ENCODE measurements around the gene SLC24A1.

The SLC24A1 gene

GRCh38 chr15:65595960-65596359, 25.8 kb upstream of the SLC24A1 start:
- no peak for FAIRE-seq
- no peak for DNase-seq (ENCODE audit: insufficient read length, low spot score)
- TF ChIP-seq TAF1 (IDR thresholded peaks at IDR 0.05; ENCODE audit: low read depth, low read length) (no peak), POLR2AphosphoS5 (IDR thresholded peaks at IDR 0.05; ENCODE audit: low read depth, low read length) (no peak), PAX5 (IDR thresholded peaks at IDR 0.05; ENCODE audit: insufficient read depth, low read length, severe bottlenecking) (no peak), POLR2A (IDR thresholded peaks at IDR 0.05; ENCODE audit: low read depth, low read length) (no peak), SPI1 (IDR thresholded peaks at IDR 0.05; ENCODE audit: low read depth, low read length) (no peak), POU2F2 (IDR thresholded peaks at IDR 0.05; ENCODE audit: low read depth, low read length) (no peak)

- FAIRE-seq (no peak), DNase-seq (ENCODE audit: insufficient read length, low spot score) (no peak)
- TF ChIP-seq POLR2AphosphoS5 (IDR thresholded peaks at IDR 0.05; ENCODE audit: low read depth, low read length), result no peak
- TF ChIP-seq POU2F2 (IDR thresholded peaks at IDR 0.05; ENCODE audit: low read depth, low read length), result no peak
- TF ChIP-seq POLR2A (IDR thresholded peaks at IDR 0.05; ENCODE audit: low read depth, low read length), result no peak
- TF ChIP-seq SPI1 (IDR thresholded peaks at IDR 0.05; ENCODE audit: low read depth, low read length), result no peak
- TF ChIP-seq PAX5 (IDR thresholded peaks at IDR 0.05; ENCODE audit: insufficient read depth, low read length, severe bottlenecking), result no peak
- no peak for TF ChIP-seq TAF1 (IDR thresholded peaks at IDR 0.05; ENCODE audit: low read depth, low read length)
These were observed 23.3 kb upstream of the SLC24A1 start for GRCh38 chr15:65598468-65598867.

- no peak for FAIRE-seq
- no peak for TF ChIP-seq POU2F2 (IDR thresholded peaks at IDR 0.05; ENCODE audit: low read depth, low read length)
- TF ChIP-seq TAF1 (IDR thresholded peaks at IDR 0.05; ENCODE audit: low read depth, low read length), result no peak
- TF ChIP-seq POLR2AphosphoS5 (IDR thresholded peaks at IDR 0.05; ENCODE audit: low read depth, low read length), result no peak
- TF ChIP-seq POLR2A (IDR thresholded peaks at IDR 0.05; ENCODE audit: low read depth, low read length), result no peak
- TF ChIP-seq PAX5 (IDR thresholded peaks at IDR 0.05; ENCODE audit: insufficient read depth, low read length, severe bottlenecking), result no peak
- no peak for TF ChIP-seq SPI1 (IDR thresholded peaks at IDR 0.05; ENCODE audit: low read depth, low read length)
These were observed 22.1 kb upstream of the SLC24A1 start for GRCh38 chr15:65599677-65600076.

GRCh38 chr15:65603134-65603533, 18.6 kb upstream of the SLC24A1 start:
- FAIRE-seq, result no peak
- TF ChIP-seq TAF1 (IDR thresholded peaks at IDR 0.05; ENCODE audit: low read depth, low read length), result no peak
- no peak for TF ChIP-seq POLR2AphosphoS5 (IDR thresholded peaks at IDR 0.05; ENCODE audit: low read depth, low read length)
- TF ChIP-seq POU2F2 (IDR thresholded peaks at IDR 0.05; ENCODE audit: low read depth, low read length), result no peak
- TF ChIP-seq POLR2A (IDR thresholded peaks at IDR 0.05; ENCODE audit: low read depth, low read length), result no peak
- TF ChIP-seq PAX5 (IDR thresholded peaks at IDR 0.05; ENCODE audit: insufficient read depth, low read length, severe bottlenecking), result no peak
- TF ChIP-seq SPI1 (IDR thresholded peaks at IDR 0.05; ENCODE audit: low read depth, low read length), result no peak
- no peak for DNase-seq (ENCODE audit: insufficient read length, low spot score)

More at GRCh38 chr15:65599677-65600076, 22.1 kb upstream of the SLC24A1 start:
- no peak for DNase-seq (ENCODE audit: insufficient read length, low spot score)

GRCh38 chr15:65603559-65603958, 18.2 kb upstream of the SLC24A1 start:
- DNase-seq (ENCODE audit: insufficient read length, low spot score), result no peak
- TF ChIP-seq TAF1 (IDR thresholded peaks at IDR 0.05; ENCODE audit: low read depth, low read length) (no peak), SPI1 (IDR thresholded peaks at IDR 0.05; ENCODE audit: low read depth, low read length) (no peak), PAX5 (IDR thresholded peaks at IDR 0.05; ENCODE audit: insufficient read depth, low read length, severe bottlenecking) (no peak), POLR2A (IDR thresholded peaks at IDR 0.05; ENCODE audit: low read depth, low read length) (no peak), POLR2AphosphoS5 (IDR thresholded peaks at IDR 0.05; ENCODE audit: low read depth, low read length) (no peak), POU2F2 (IDR thresholded peaks at IDR 0.05; ENCODE audit: low read depth, low read length) (no peak)
- no peak for FAIRE-seq

GRCh38 chr15:65610871-65611718, 10.6 kb upstream of the SLC24A1 start, which contains the start of gene INTS14:
Gene INTS14, minus strand, starts transcription at chr15:65611131. Its CDS starts 3,751 bp downstream, at chr15:65607380.
- TF ChIP-seq POLR2A (IDR thresholded peaks at IDR 0.05; ENCODE audit: low read depth, low read length) (peak; percentile 90), TAF1 (IDR thresholded peaks at IDR 0.05; ENCODE audit: low read depth, low read length) (peak; percentile 76), PAX5 (IDR thresholded peaks at IDR 0.05; ENCODE audit: insufficient read depth, low read length, severe bottlenecking) (no peak), POU2F2 (IDR thresholded peaks at IDR 0.05; ENCODE audit: low read depth, low read length) (peak; percentile 36; the same call in 1 of the 2 replicates), POLR2AphosphoS5 (IDR thresholded peaks at IDR 0.05; ENCODE audit: low read depth, low read length) (peak; percentile 70), SPI1 (IDR thresholded peaks at IDR 0.05; ENCODE audit: low read depth, low read length) (no peak)
- peak; percentile 89 for DNase-seq (ENCODE audit: insufficient read length, low spot score)
- FAIRE-seq, result peak; percentile 92

- peak; percentile 51 for FAIRE-seq
- no peak for TF ChIP-seq POU2F2 (IDR thresholded peaks at IDR 0.05; ENCODE audit: low read depth, low read length)
- no peak for TF ChIP-seq TAF1 (IDR thresholded peaks at IDR 0.05; ENCODE audit: low read depth, low read length)
- no peak for TF ChIP-seq POLR2A (IDR thresholded peaks at IDR 0.05; ENCODE audit: low read depth, low read length)
- no peak for TF ChIP-seq SPI1 (IDR thresholded peaks at IDR 0.05; ENCODE audit: low read depth, low read length)
- no peak for TF ChIP-seq POLR2AphosphoS5 (IDR thresholded peaks at IDR 0.05; ENCODE audit: low read depth, low read length)
- TF ChIP-seq PAX5 (IDR thresholded peaks at IDR 0.05; ENCODE audit: insufficient read depth, low read length, severe bottlenecking), result no peak
- DNase-seq (ENCODE audit: insufficient read length, low spot score), result no peak
These were observed 9.7 kb upstream of the SLC24A1 start for GRCh38 chr15:65611888-65612615.

GRCh38 chr15:65612616-65612946, 9.2 kb upstream of the SLC24A1 start:
- TF ChIP-seq POU2F2 (IDR thresholded peaks at IDR 0.05; ENCODE audit: low read depth, low read length) (no peak), POLR2AphosphoS5 (IDR thresholded peaks at IDR 0.05; ENCODE audit: low read depth, low read length) (no peak), SPI1 (IDR thresholded peaks at IDR 0.05; ENCODE audit: low read depth, low read length) (no peak), POLR2A (IDR thresholded peaks at IDR 0.05; ENCODE audit: low read depth, low read length) (no peak), TAF1 (IDR thresholded peaks at IDR 0.05; ENCODE audit: low read depth, low read length) (no peak), PAX5 (IDR thresholded peaks at IDR 0.05; ENCODE audit: insufficient read depth, low read length, severe bottlenecking) (no peak)
- FAIRE-seq (peak; percentile 5), DNase-seq (ENCODE audit: insufficient read length, low spot score) (no peak)

Data from GM12891 (cell line).